Natural killer cell treated with Interleukin-12 subunit alpha and Interleukin-12 subunit beta and Interleukin-15 and Interleukin-18, amount 100 ng/mL, for 72 hours (primary cell): Measurements from ENCODE around the gene ADAMTS2. TPM values are rescaled to one million over a fixed set of nuclear protein-coding genes. Genes with fewer than 3 reads are reported as not detected.
A peak's percentile ranks its signal among the peaks of the same experiment; 100 is the strongest.

ENCODE experiments used
- ATAC-seq, 2 donors: fragments of 150-1000 bp; cut with Tn5 transposase in 1 of 2; sonication (Bioruptor Pico), chemical (Tn5 transposase) in 1 of 2; 2 replicates each; pipeline ENCODE4 v1.10.0; 2021
- DNase-seq: peaks from one replicate; pipeline ENCODE4 v3.0.0; 2022; ENCODE audit warnings: low spot score
- H3K27ac Mint-ChIP-seq, 2 donors: 1 replicate in 1 of 2; 2 replicates in 1 of 2; pipeline ENCODE4 v1.8.0; 2022; ENCODE audit warnings: mixed read lengths in 2 of 2, mild to moderate bottlenecking in 1 of 2, moderate library complexity in 1 of 2
- H3K27me3 Mint-ChIP-seq, 2 donors: 1 replicate in 1 of 2; 2 replicates in 1 of 2; pipeline ENCODE4 v1.8.0; 2022; ENCODE audit warnings: mixed read lengths in 2 of 2
- H3K36me3 Mint-ChIP-seq: one replicate; pipeline ENCODE4 v1.8.0; 2022; ENCODE audit warnings: mixed read lengths
- H3K4me1 Mint-ChIP-seq, 2 donors: 1 replicate in 1 of 2; 2 replicates in 1 of 2; pipeline ENCODE4 v1.8.0; 2022; ENCODE audit warnings: low read depth in 2 of 2, mixed read lengths in 2 of 2, mild to moderate bottlenecking in 1 of 2
- H3K4me3 Mint-ChIP-seq: one replicate; pipeline ENCODE4 v1.8.0; 2022; ENCODE audit warnings: mixed read lengths
- H3K9me3 Mint-ChIP-seq: 2 replicates; pipeline ENCODE4 v1.8.0; 2022; ENCODE audit warnings: mixed read lengths
- total RNA-seq, 2 donors: library from RNA; stranded (reverse); gene quantifications; one replicate each; pipeline ENCODE4 v1.2.3, GENCODE V29; 2022

The ADAMTS2 gene
- total RNA-seq, 2 donors from 2014 or later = not detected

DNA sequence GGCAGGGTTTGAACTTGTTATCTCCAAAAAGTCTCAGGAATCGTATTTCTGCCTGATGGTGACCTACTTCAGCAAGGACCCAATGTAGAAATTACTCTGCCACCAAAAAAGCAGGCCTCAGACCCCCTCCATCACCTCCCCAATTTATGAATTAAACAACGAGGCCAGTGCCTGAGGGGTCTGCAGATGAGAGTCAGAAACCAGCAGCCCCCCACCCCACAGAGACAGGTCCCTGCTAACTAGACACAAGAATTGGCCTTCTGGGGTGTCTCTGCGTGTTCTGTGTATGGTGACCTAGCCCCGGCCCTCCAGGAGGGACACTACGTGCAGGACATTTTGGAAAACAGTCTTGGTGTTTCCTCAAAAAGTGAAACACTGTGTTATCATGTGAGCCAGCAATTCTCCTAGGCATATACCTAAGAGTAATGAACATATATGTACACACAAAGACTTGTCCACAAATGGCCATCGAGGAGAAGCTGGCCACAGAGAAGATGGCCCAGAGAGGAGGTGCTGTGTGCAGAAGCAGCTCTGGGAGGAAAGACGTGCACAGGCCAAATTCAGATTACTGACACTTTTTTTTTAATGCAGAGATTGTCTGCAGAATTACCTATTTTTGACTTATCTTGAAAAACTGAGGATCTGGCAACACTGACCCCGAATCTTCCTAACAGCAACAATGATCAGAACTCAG is 93.8 kb downstream of the ADAMTS2 start:
- Mint-ChIP-seq H3K4me3 (no peak overlapping the region), H3K36me3 (no peaks in the 10 kb centered on the region), H3K27me3 (peaks cover 7 to 53% of the 10 kb centered on the region in 2 donors), H3K9me3 (no peaks in the 10 kb centered on the region), H3K4me1 (no peaks in the 10 kb centered on the region), H3K27ac (no peak overlapping the region)
- ATAC-seq (no peak), DNase-seq (no peak)

DNA sequence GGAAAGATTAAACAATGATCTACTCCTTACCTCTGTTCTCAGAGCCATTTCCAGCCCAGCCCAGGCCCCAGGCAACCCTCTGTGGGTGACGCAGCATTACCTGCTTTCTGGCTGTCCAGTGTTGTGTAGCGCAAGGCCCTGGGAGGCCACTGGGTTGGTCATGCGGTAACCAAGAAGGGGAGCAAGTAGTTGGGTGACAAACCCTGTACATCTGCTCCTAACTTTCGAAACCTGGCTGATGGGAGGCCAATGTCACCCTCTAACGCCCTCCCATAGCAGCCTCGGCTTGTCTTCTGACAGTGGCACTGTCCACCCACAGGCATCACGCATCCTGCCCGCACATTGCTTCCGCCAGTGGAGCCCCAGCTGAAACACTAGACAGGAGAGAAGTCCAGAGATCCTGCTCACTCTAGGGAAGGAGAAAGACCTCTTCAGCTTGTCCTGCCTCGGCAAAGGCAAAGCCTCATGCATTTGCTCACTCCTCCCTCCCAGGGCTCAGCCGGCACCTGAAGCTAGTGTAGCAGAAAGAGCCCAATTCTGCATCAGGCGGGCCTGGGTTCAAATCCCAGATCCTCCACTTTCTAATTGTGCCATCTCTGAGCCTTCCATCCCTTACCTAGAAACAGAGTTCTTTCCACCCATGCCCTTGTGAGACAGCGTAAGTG is 94.6 kb downstream of the ADAMTS2 start:
- H3K36me3 Mint-ChIP-seq = no peaks in the 10 kb centered on the region
- no peak for DNase-seq
- no peaks in the 10 kb centered on the region for H3K4me1 Mint-ChIP-seq
- H3K27me3 Mint-ChIP-seq = peaks cover 9 to 58% of the 10 kb centered on the region in 2 donors
- H3K9me3 Mint-ChIP-seq = no peaks in the 10 kb centered on the region
- no peak overlapping the region for H3K4me3 Mint-ChIP-seq
- H3K27ac Mint-ChIP-seq = no peak overlapping the region
- peak in 1 of 2 donors; percentile 50 for ATAC-seq

- Mint-ChIP-seq H3K27me3 (peaks cover 14 to 43% of the 10 kb centered on the region in 2 donors), H3K4me1 (no peaks in the 10 kb centered on the region), H3K9me3 (no peaks in the 10 kb centered on the region), H3K36me3 (no peaks in the 10 kb centered on the region), H3K27ac (no peak overlapping the region), H3K4me3 (no peak overlapping the region)
- ATAC-seq (no peak), DNase-seq (no peak)
Observed at GRCh38 chr5:179246227-179246626, 99.0 kb downstream of the ADAMTS2 start.

GRCh38 chr5:179245031-179245430 is 100.2 kb downstream of the ADAMTS2 start:
- no peak overlapping the region for H3K27ac Mint-ChIP-seq
- no peak for ATAC-seq
- H3K4me3 Mint-ChIP-seq = no peak overlapping the region
- no peak for DNase-seq
- H3K9me3 Mint-ChIP-seq = no peaks in the 10 kb centered on the region
- H3K27me3 Mint-ChIP-seq = peaks cover 14 to 45% of the 10 kb centered on the region in 2 donors
- no peaks in the 10 kb centered on the region for H3K4me1 Mint-ChIP-seq
- H3K36me3 Mint-ChIP-seq = no peaks in the 10 kb centered on the region

- Mint-ChIP-seq H3K4me1 (no peaks in the 10 kb centered on the region), H3K9me3 (no peaks in the 10 kb centered on the region)
- DNase-seq = no peak
Observed at GRCh38 chr5:179244044-179244443, 101.2 kb downstream of the ADAMTS2 start.

GRCh38 chr5:179243333-179243732 is 101.9 kb downstream of the ADAMTS2 start:
- ATAC-seq (no peak), DNase-seq (no peak)
- H3K4me1 Mint-ChIP-seq = no peaks in the 10 kb centered on the region
- no peak overlapping the region for H3K4me3 Mint-ChIP-seq
- H3K27me3 Mint-ChIP-seq = peaks cover 23 to 41% of the 10 kb centered on the region in 2 donors
- no peaks in the 10 kb centered on the region for H3K9me3 Mint-ChIP-seq
- H3K27ac Mint-ChIP-seq = no peak overlapping the region
- no peaks in the 10 kb centered on the region for H3K36me3 Mint-ChIP-seq

More at GRCh38 chr5:179244044-179244443, 101.2 kb downstream of the ADAMTS2 start:
- Mint-ChIP-seq H3K27me3 (peaks cover 21 to 48% of the 10 kb centered on the region in 2 donors), H3K27ac (no peak overlapping the region), H3K4me3 (no peak overlapping the region), H3K36me3 (no peaks in the 10 kb centered on the region)
- ATAC-seq = no peak

GRCh38 chr5:179242676-179243075 is 102.6 kb downstream of the ADAMTS2 start:
- Mint-ChIP-seq H3K4me1 (no peaks in the 10 kb centered on the region), H3K27me3 (peaks cover 20 to 36% of the 10 kb centered on the region in 2 donors), H3K4me3 (no peak overlapping the region), H3K9me3 (no peaks in the 10 kb centered on the region), H3K27ac (no peak overlapping the region), H3K36me3 (no peaks in the 10 kb centered on the region)
- DNase-seq = no peak
- ATAC-seq = no peak

GRCh38 chr5:179241764-179242370 is 103.4 kb downstream of the ADAMTS2 start:
- Mint-ChIP-seq H3K4me3 (no peak overlapping the region), H3K27me3 (peaks cover 20 to 29% of the 10 kb centered on the region in 2 donors), H3K27ac (no peak overlapping the region), H3K4me1 (no peaks in the 10 kb centered on the region), H3K9me3 (no peaks in the 10 kb centered on the region), H3K36me3 (no peaks in the 10 kb centered on the region)
- DNase-seq (no peak), ATAC-seq (no peak)

DNA sequence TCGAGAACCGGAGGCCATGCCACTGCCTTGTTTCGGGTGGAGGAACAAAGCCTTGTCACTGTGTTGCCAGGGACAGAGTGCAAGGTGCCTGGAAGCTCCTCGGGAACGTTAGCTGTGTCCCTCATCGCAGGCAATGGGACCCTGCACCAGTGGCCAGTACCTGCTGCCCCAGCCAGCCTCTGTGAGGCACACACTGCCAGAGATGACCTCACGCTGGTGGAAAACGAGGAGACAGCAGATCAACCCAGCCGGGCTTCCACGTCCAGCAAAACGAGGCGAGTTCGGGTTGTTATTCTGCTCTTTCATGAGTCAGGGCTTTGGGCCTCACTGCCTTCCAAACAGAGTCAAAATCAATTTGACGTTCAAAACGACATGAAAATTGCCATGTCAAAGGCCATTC is 104.1 kb downstream of the ADAMTS2 start:
- DNase-seq = no peak
- Mint-ChIP-seq H3K27me3 (peaks cover 15 to 23% of the 10 kb centered on the region in 2 donors), H3K27ac (no peak overlapping the region), H3K9me3 (no peaks in the 10 kb centered on the region), H3K4me1 (no peaks in the 10 kb centered on the region), H3K36me3 (no peaks in the 10 kb centered on the region), H3K4me3 (no peak overlapping the region)
- ATAC-seq = no peak

DNA sequence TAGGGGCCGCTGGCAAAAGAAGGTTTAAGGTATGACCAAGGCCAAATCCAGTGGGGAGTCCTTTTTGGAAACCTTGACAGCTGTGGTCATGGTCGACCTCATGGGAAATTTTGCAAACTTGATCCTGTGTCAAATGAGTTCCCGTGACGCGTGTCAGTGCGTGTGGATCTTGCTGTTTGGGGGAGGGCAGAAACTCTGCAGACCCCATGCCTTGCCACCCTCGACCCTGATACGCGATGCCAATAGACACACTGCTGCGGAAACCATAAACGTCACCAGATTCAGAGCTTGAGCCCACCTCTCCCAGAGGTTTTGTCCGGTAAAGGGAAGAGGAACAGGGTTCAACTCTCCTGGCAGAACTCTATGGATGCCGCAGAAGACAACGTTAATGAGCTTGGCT is 104.7 kb downstream of the ADAMTS2 start:
- no peak overlapping the region for H3K27ac Mint-ChIP-seq
- H3K27me3 Mint-ChIP-seq = peaks cover 15 to 20% of the 10 kb centered on the region in 2 donors
- no peaks in the 10 kb centered on the region for H3K9me3 Mint-ChIP-seq
- no peak for DNase-seq
- H3K36me3 Mint-ChIP-seq = no peaks in the 10 kb centered on the region
- no peak overlapping the region for H3K4me3 Mint-ChIP-seq
- H3K4me1 Mint-ChIP-seq = no peaks in the 10 kb centered on the region
- ATAC-seq = no peak

DNA sequence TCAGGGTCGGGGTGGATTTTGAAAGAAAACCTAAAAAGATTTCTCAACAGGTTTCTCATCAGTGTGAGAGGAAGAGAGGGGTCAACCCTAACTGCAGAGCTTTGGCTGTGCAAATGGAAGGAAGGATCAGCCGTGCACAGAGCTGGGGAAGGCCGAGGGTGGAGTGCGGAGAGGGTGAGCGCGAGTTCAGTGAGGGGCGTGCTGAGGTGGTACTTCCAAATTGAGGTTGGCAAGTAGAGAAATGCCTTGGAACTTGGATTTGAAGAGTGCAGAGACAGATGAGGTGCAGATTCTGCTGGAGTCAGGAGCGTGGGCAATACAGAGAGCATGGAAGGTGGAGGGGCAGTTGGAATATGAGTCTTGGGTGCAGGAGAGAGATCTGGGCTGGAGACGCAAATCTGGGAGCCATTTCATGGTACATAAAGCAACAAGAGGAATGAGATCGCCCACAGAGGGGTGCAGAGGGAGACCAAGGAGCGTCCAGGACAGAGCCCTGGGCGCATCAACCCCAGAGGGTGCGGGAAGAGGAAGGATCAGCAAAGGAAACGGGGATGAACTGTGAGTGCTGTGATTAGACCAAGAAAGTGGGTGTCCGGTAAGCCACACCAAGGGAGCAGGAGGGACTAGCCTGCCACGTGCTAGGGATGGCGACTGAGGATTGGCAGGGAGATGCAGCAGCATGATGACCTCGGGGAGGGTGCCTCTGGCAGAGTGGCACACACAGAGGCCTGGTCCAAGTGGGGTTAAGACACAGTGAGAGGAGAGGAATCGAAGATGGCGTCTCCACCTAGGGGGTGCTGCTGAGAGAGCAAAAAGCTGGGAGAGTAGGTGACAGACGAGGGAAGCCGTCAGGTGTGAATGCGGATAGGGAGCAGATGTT is 105.8 kb downstream of the ADAMTS2 start:
- no peaks in the 10 kb centered on the region for H3K4me1 Mint-ChIP-seq
- no peaks in the 10 kb centered on the region for H3K36me3 Mint-ChIP-seq
- peaks cover 15 to 20% of the 10 kb centered on the region in 2 donors for H3K27me3 Mint-ChIP-seq
- no peak overlapping the region for H3K4me3 Mint-ChIP-seq
- H3K27ac Mint-ChIP-seq = no peak overlapping the region
- H3K9me3 Mint-ChIP-seq = no peaks in the 10 kb centered on the region
- DNase-seq = no peak
- ATAC-seq = no peak

DNA sequence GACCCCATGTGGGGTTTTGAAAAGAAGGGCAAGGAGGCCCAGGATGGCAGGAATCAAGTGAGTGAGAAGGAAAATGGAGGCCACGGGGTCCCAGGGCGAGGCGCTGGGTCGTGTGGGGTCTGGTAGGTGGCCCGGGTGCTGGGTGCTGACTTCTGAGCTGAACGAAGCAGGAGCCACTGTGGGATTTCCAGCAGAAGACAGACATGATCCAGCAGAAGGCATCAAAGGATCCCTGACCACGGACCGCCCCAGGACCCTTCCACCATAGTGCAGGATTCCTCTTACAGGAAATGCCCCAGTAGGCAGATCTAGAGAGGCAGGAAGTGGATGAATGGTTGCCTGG is 106.7 kb downstream of the ADAMTS2 start:
- DNase-seq (no peak), ATAC-seq (no peak)
- no peaks in the 10 kb centered on the region for H3K9me3 Mint-ChIP-seq
- H3K27me3 Mint-ChIP-seq = peaks cover 12 to 13% of the 10 kb centered on the region in 2 donors
- H3K36me3 Mint-ChIP-seq = no peaks in the 10 kb centered on the region
- no peak overlapping the region for H3K27ac Mint-ChIP-seq
- no peak overlapping the region for H3K4me3 Mint-ChIP-seq
- no peaks in the 10 kb centered on the region for H3K4me1 Mint-ChIP-seq

GRCh38 chr5:179237770-179238627 is 107.3 kb downstream of the ADAMTS2 start:
- Mint-ChIP-seq H3K9me3 (no peaks in the 10 kb centered on the region), H3K36me3 (no peaks in the 10 kb centered on the region), H3K4me1 (no peaks in the 10 kb centered on the region), H3K27ac (no peak overlapping the region), H3K4me3 (no peak overlapping the region), H3K27me3 (peaks cover 11% of the 10 kb centered on the region in 2 donors)
- no peak for DNase-seq
- no peak for ATAC-seq
